Naive thymus-derived CD8-positive, alpha-beta T cell (primary cell): ENCODE measurements around the gene SH2D2A. TPM values are rescaled to one million over a fixed set of nuclear protein-coding genes. Genes with fewer than 3 reads are reported as not detected.

ENCODE experiments used
- ATAC-seq, 2 donors: fragments of 150-1000 bp; cut with Tn5 transposase in 1 of 2; sonication (Bioruptor Pico), chemical (Tn5 transposase) in 1 of 2; 1 replicate in 1 of 2; 2 replicates in 1 of 2; pipeline ENCODE4 v1.10.0; 2021; ENCODE audit warnings: mild to moderate bottlenecking in 2 of 2, moderate library complexity in 2 of 2
- POLR2A ChIA-PET: fragments of 350-600 bp; sonication (Branson Sonifier 250); formaldehyde crosslinking; loops from one replicate; lab custom pipeline; 2021; ENCODE audit warnings: antibody characterized with exemption; lab: Charles Lee
- DNase-seq, 10 donors: peaks; one replicate each; pipeline versions ENCODE4 v3.0.0 to v3.0.0-alpha.2; 2020 to 2022
- H3K27ac Mint-ChIP-seq, 10 donors: one replicate each; pipeline ENCODE4 v1.8.0; 2020 to 2022; ENCODE audit warnings: mild to moderate bottlenecking in 10 of 10, mixed read lengths in 10 of 10, moderate library complexity in 4 of 10, inconsistent platforms in 1 of 10
- H3K27me3 Mint-ChIP-seq, 5 donors: one replicate each; pipeline ENCODE4 v1.8.0; 2021 to 2022; ENCODE audit warnings: mixed read lengths in 5 of 5
- H3K36me3 Mint-ChIP-seq, 3 donors: one replicate each; pipeline ENCODE4 v1.8.0; 2020 to 2022; ENCODE audit warnings: mixed read lengths in 3 of 3, mild to moderate bottlenecking in 2 of 3, inconsistent platforms in 1 of 3
- H3K4me1 Mint-ChIP-seq, 4 donors: one replicate each; pipeline ENCODE4 v1.8.0; 2021 to 2022; ENCODE audit warnings: mixed read lengths in 4 of 4
- H3K4me3 Mint-ChIP-seq, 10 donors: one replicate each; pipeline ENCODE4 v1.8.0; 2020 to 2022; ENCODE audit warnings: mild to moderate bottlenecking in 10 of 10, mixed read lengths in 10 of 10, moderate library complexity in 6 of 10, inconsistent platforms in 1 of 10
- H3K9me3 Mint-ChIP-seq, 9 donors: one replicate each; pipeline ENCODE4 v1.8.0; 2020 to 2022; ENCODE audit warnings: mixed read lengths in 9 of 9, mild to moderate bottlenecking in 3 of 9, inconsistent platforms in 1 of 9, moderate library complexity in 1 of 9
- polyA plus RNA-seq, 3 donors: library from polyadenylated mRNA; unstranded; fragments of 300-500 nt; fragmentation: Illumina TruSeq; gene quantifications; one replicate each; pipeline ENCODE4 v1.2.3, GENCODE V29; 2021
- total RNA-seq, 8 experiments: library from RNA in 2 of 8; stranded (reverse) in 2 of 8; gene quantifications; one replicate each; pipeline ENCODE4 v1.2.3 and lab custom pipeline; 2021 to 2026

Gene SH2D2A
- total and polyA plus RNA-seq, 5 experiments from 2014 or later, result 23.6 to 31.5 (median 24.7) TPM

DNA sequence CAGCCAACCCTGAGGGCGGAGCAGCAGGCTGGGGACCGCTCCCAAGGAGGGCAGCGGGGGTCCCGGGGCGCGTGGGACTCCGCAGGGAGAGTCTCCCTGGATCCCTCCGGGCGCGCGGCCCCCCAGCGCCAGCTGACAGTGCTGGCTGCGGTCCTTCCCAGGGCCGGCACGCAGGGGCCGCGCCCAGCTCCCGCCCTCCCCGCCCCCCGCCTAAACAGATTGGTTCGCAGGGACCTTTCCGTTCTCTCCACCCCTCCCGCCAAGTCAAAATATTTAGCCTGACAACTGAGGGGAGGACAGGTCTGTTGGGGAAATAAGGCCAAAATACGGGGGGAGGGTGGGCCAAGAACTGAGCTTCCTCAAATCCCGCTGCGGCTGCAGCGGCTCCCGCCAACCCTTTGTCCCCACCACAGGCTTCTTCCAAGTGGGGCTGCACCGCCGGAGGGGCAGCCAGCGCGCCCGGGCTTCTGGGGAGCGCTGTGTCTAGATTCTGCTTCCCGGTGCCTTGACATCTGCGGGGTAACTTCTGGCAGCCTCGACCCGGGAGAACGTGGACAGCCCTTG is 42.4 kb upstream of the SH2D2A start, which contains the start of gene INSRR:
Gene INSRR (minus strand): TSS at position 159 of the 564 bp plus-strand sequence. CDS start 496 bp downstream, outside the sequence.
- Mint-ChIP-seq H3K9me3 (no peaks in the 10 kb centered on the region), H3K4me3 (peak within 1 kb of the TSS; percentile 72 to 92 (median 83)), H3K4me1 (peaks cover 11 to 37% (median 28%) of the 10 kb centered on the region in 4 donors), H3K27ac (peak within 1 kb of the TSS in 3 of 10 donors; percentile 5 to 77 (median 15)), H3K27me3 (peaks cover 18 to 58% (median 39%) of the 10 kb centered on the region in 5 donors), H3K36me3 (no peaks in the 10 kb centered on the region)
- peak in 1 of 10 donors; percentile 15 for DNase-seq
- ATAC-seq, result peak in 1 of 2 donors; percentile 3
- POLR2A ChIA-PET, result interaction anchor here (1.9 to 3.0 kb wide), 3 partner anchors 10 to 60 kb away, joined by 12 to 13 read pairs (median 13); no protein-coding TSS in a partner anchor

DNA sequence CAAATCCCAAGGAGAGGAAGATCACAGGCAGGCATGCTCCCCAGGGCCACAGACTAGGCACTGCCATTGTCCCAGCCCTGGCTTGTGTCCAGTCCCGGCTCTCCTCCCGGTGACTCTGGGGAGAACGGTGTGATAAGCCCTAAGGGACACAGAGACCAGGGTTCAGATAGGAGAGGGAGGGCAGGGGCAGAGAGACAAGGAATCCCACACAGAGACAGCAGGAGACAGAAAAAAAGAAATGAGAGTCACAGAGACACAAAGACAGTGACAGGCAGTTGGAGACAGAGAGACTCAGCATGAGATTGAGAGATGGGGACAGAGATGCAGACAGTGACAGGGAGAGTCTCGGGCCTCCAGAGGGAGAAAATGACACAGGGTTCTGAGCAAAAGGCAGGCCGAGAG is 41.9 kb upstream of the SH2D2A start:
- Mint-ChIP-seq H3K27ac (peak overlapping the region in 2 of 10 donors; percentile 5 to 77), H3K4me3 (peak overlapping the region in 7 of 10 donors; percentile 1 to 75 (median 36))

GRCh38 chr1:156857532-156857931 is 40.9 kb upstream of the SH2D2A start:
- POLR2A ChIA-PET, result interaction anchor here (1.1 to 1.4 kb wide), 2 partner anchors 9 to 14 kb away, joined by 3 to 5 read pairs; no protein-coding TSS in a partner anchor
- no peak for ATAC-seq
- no peak overlapping the region for H3K27ac Mint-ChIP-seq
- no peaks in the 10 kb centered on the region for H3K36me3 Mint-ChIP-seq
- H3K4me1 Mint-ChIP-seq, result peaks cover 6 to 27% (median 19%) of the 10 kb centered on the region in 4 donors
- no peak overlapping the region for H3K4me3 Mint-ChIP-seq
- DNase-seq, result no peak
- no peaks in the 10 kb centered on the region for H3K9me3 Mint-ChIP-seq
- H3K27me3 Mint-ChIP-seq, result peaks cover 7 to 43% (median 28%) of the 10 kb centered on the region in 5 donors

More for the DNA sequence above, 41.9 kb upstream of the SH2D2A start:
- POLR2A ChIA-PET, result interaction anchor here (1.4 kb wide), 1 partner anchor 10 kb away, joined by 5 read pairs; no protein-coding TSS in a partner anchor
- DNase-seq, result no peak
- ATAC-seq, result no peak
- Mint-ChIP-seq H3K9me3 (no peaks in the 10 kb centered on the region), H3K27me3 (peaks cover 13 to 53% (median 34%) of the 10 kb centered on the region in 5 donors), H3K36me3 (no peaks in the 10 kb centered on the region), H3K4me1 (peaks cover 11 to 34% (median 25%) of the 10 kb centered on the region in 4 donors)

DNA sequence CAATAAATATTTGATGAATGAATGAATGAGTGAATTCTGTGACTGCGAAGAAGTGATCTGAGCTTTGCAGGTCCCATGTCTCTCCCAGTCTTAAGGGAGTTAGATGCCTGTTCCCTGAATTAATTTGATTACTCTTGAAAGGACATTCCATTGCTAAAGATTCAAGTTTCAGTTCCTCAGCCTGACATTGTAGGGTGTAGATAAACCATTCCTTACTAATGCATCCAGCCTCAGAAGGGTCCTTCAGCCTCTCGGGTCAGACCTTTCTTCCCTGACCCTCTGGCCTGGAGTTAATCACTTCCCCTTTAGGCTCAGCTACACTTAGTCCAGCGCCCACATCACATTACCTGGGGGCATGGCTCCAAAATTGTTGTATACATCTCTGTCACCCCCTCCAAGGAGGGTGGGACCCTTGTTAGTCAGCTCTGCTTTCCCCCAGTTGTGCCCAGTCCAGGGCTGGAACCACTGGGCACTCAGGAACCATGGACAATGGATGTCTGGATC is 39.7 kb upstream of the SH2D2A start:
- Mint-ChIP-seq H3K4me1 (peaks cover 6 to 21% (median 14%) of the 10 kb centered on the region in 4 donors), H3K27ac (no peak overlapping the region), H3K27me3 (peaks cover 2 to 31% (median 16%) of the 10 kb centered on the region in 5 donors), H3K4me3 (no peak overlapping the region), H3K36me3 (no peaks in the 10 kb centered on the region), H3K9me3 (no peaks in the 10 kb centered on the region)
- POLR2A ChIA-PET, result interaction anchor here (1.6 kb wide), 1 partner anchor 9 kb away, joined by 4 read pairs; no protein-coding TSS in a partner anchor
- DNase-seq (no peak), ATAC-seq (no peak)

DNA sequence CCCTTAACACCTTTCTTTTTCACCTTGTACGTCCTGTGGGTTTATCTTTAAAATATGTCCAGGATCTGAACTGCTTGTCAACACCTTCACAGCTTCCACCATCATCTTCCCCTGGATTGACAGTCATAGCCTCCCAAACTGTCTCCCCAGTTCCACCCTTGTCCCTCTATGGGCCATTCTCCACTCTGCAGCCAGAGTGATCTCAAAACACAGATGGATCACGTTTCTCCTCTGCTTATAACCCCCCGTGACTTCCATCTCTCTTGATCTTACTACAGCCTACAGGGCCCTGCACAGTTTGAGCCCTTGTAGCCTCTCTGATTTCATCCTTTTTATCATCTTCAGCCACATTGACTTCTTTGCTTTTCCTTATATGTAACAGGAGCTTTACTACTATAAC is 38.0 kb upstream of the SH2D2A start:
- no peak for DNase-seq
- Mint-ChIP-seq H3K27me3 (peaks cover 0 to 22% (median 10%) of the 10 kb centered on the region in 5 donors), H3K4me3 (no peak overlapping the region), H3K36me3 (no peaks in the 10 kb centered on the region), H3K9me3 (no peaks in the 10 kb centered on the region), H3K27ac (no peak overlapping the region), H3K4me1 (peaks cover 0 to 10% (median 8%) of the 10 kb centered on the region in 4 donors)
- ATAC-seq, result no peak
- POLR2A ChIA-PET, result interaction anchor here (1.6 kb wide), 1 partner anchor 8 kb away, joined by 4 read pairs; no protein-coding TSS in a partner anchor

- Mint-ChIP-seq H3K4me3 (no peak overlapping the region), H3K36me3 (no peaks in the 10 kb centered on the region), H3K27ac (peak overlapping the region in 3 of 10 donors; percentile 56 to 71 (median 67)), H3K27me3 (peaks cover 0 to 22% (median 10%) of the 10 kb centered on the region in 5 donors), H3K9me3 (no peaks in the 10 kb centered on the region), H3K4me1 (peaks cover 4 to 10% (median 9%) of the 10 kb centered on the region in 4 donors)
- POLR2A ChIA-PET, result interaction anchor here (1.6 kb wide), 1 partner anchor 30 kb away, joined by 4 read pairs; no protein-coding TSS in a partner anchor
- DNase-seq (no peak), ATAC-seq (no peak)
These were observed 37.1 kb upstream of the SH2D2A start for GRCh38 chr1:156853761-156854160.

DNA sequence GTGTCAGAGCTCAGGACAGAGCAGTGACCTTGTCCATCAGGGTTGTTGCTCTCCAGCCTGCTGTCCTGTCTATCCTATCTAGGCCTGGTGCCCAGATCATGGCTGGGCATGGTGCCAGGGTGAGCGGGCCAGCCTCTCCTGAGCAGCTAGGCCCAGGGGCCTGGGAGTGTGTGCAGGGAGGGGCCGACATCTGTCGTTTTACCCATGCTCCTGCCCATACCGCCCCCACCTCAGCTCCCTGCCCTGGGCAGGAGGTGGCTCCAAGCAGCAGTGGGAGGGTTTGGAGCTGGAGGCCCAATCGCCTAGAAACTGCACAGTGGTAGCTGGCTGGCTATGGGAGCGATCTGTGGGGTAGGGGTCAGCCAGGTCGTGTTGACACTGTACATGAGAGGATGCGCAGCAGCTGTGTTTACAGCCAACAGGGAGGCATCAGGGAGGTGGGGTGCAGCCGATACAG is 35.8 kb upstream of the SH2D2A start:
- peaks cover 10 to 18% (median 15%) of the 10 kb centered on the region in 4 donors for H3K4me1 Mint-ChIP-seq
- peaks cover 0 to 16% (median 0%) of the 10 kb centered on the region in 5 donors for H3K27me3 Mint-ChIP-seq
- POLR2A ChIA-PET, result interaction anchor here (1.6 kb wide), 1 partner anchor 32 kb away, joined by 4 read pairs; no protein-coding TSS in a partner anchor
- ATAC-seq (no peak), DNase-seq (no peak)
- H3K27ac Mint-ChIP-seq, result no peak overlapping the region
- no peaks in the 10 kb centered on the region for H3K36me3 Mint-ChIP-seq
- no peaks in the 10 kb centered on the region for H3K9me3 Mint-ChIP-seq
- no peak overlapping the region for H3K4me3 Mint-ChIP-seq

- peaks cover 10 to 21% (median 17%) of the 10 kb centered on the region in 4 donors for H3K4me1 Mint-ChIP-seq
- H3K27ac Mint-ChIP-seq, result no peak overlapping the region
- H3K4me3 Mint-ChIP-seq, result no peak overlapping the region
- no peaks in the 10 kb centered on the region for H3K9me3 Mint-ChIP-seq
- H3K36me3 Mint-ChIP-seq, result no peaks in the 10 kb centered on the region
- POLR2A ChIA-PET, result interaction anchor here (1.6 kb wide), 1 partner anchor 32 kb away, joined by 4 read pairs; no protein-coding TSS in a partner anchor
- peaks cover 0 to 20% (median 0%) of the 10 kb centered on the region in 5 donors for H3K27me3 Mint-ChIP-seq
- DNase-seq, result no peak
- no peak for ATAC-seq
These were observed 35.2 kb upstream of the SH2D2A start for GRCh38 chr1:156851779-156852417.

DNA sequence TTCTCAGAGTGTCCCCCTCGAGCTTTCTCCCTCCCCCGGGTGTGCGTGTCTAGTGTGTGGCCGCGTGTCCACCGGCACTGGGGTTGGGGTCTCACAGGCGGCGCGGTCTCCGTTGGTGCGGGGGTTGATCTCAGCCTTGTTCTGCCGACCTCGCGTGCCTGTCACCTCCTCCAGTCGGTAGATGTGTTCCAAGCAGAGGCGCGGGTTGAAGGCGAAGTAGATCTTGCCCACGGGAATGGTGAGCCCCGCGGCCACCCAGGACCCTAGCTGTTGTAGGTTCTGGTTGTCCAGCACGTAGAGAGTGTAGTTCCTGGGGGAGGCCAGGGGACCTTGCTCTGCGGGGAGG is 32.5 kb upstream of the SH2D2A start:
- Mint-ChIP-seq H3K36me3 (no peaks in the 10 kb centered on the region), H3K4me1 (peaks cover 10 to 34% (median 31%) of the 10 kb centered on the region in 4 donors), H3K27ac (peak overlapping the region in 8 of 10 donors; percentile 37 to 93 (median 88)), H3K4me3 (peak overlapping the region in 9 of 10 donors; percentile 50 to 78 (median 70)), H3K27me3 (peaks cover under 1 to 24% (median 5%) of the 10 kb centered on the region in 5 donors), H3K9me3 (no peaks in the 10 kb centered on the region)
- POLR2A ChIA-PET, result interaction anchor here (1.0 to 3.4 kb wide), 4 partner anchors 9 to 108 kb away, joined by 3 to 12 read pairs (median 5); partner anchors contain the start of genes MRPL24 and NTRK1
- DNase-seq (no peak), ATAC-seq (no peak)

DNA sequence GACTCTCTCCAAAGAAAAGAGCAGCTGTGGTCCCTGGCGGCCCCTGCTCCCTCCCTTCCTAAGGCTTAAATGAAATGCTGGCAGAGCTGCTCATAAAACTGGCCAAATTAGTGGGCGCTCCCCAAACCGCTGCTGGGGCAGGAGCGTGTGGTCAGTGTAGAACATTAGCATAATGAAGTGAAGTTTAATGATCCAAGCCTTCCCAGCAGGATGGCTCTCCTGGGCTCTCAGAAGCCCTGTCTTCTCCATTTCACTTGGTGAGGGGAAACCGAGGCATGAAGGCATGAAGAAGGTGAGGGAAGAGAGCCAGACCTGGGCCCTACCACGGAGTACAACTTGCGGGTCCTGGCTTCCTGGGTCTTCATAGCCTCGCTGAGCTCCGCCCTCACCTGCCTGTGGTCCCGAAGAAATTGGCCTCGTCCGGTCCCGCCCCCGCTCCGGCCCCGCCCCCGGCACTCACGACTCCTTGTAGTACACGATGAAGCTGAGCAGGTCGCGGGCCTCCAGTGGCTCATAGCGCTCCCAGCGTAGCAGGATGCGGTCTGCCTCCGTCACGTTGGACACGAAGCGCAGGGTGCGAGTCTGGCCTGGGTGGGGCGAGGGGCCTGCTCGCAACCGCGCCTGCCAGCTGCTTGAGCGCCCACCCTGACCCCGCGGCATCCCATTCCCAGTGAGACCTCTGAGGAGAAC is 32.0 kb upstream of the SH2D2A start:
- H3K4me1 Mint-ChIP-seq, result peaks cover 13 to 37% (median 35%) of the 10 kb centered on the region in 4 donors
- peaks cover 3 to 29% (median 10%) of the 10 kb centered on the region in 5 donors for H3K27me3 Mint-ChIP-seq
- peak overlapping the region in 8 of 10 donors; percentile 59 to 93 (median 88) for H3K27ac Mint-ChIP-seq
- peak; percentile 86 to 89 for ATAC-seq
- H3K36me3 Mint-ChIP-seq, result no peaks in the 10 kb centered on the region
- peak; percentile 48 to 89 (median 68) for DNase-seq
- no peaks in the 10 kb centered on the region for H3K9me3 Mint-ChIP-seq
- H3K4me3 Mint-ChIP-seq, result peak overlapping the region; percentile 50 to 78 (median 69)
- POLR2A ChIA-PET, result interaction anchor here (1.0 to 3.4 kb wide), 4 partner anchors 9 to 108 kb away, joined by 3 to 12 read pairs (median 5); partner anchors contain the start of genes MRPL24 and NTRK1

DNA sequence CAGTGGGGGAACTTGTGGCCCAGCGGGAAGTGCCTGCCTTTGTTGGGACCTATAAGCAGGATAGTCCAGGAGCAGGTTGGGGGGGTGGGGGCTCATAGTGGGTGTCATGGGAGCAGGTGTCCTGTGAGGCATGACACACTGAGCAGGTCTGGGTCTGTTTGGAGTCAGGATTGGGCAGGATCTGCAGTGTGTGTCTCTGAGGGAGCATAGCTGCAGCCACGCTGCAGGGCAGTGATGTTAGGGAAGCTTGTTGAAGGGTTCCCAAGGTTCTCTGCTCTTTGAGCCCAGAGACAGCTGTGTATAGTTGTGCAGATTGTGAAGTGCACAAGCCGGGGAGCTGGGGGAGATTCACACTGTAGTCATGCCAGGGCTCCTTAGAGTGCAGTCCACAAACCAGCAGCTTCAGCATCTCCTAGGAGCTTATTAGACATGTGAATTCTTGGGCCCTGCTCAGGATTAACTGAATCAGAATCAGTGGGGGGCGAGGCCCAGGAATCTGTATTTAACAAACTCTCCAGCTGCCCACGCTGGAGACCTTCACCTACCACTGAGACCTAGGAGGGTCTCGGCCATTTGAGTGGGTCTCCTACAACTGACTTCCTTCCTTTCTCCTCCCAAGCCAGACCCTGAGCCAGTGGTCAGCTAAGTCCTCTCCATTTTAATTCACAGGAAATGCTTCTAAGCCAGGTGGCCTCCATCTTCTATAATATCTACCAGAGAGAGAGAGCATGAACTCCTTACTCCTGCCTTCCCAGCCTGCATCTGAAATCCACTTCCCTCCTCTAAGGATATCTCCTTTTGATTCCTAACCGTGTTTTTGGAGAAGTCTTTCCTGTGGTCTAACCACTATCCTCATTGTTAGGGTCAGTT is 31.2 kb upstream of the SH2D2A start:
- Mint-ChIP-seq H3K27me3 (peaks cover 7 to 32% (median 18%) of the 10 kb centered on the region in 5 donors), H3K9me3 (no peaks in the 10 kb centered on the region), H3K27ac (peak overlapping the region in 7 of 10 donors; percentile 52 to 92 (median 76)), H3K4me1 (peaks cover 13 to 37% (median 35%) of the 10 kb centered on the region in 4 donors), H3K4me3 (peak overlapping the region; percentile 50 to 78 (median 69)), H3K36me3 (no peaks in the 10 kb centered on the region)
- POLR2A ChIA-PET, result interaction anchor here (1.0 to 3.4 kb wide), 5 partner anchors 8 to 107 kb away, joined by 3 to 12 read pairs (median 5); partner anchors contain the start of genes MRPL24 and NTRK1
- no peak for ATAC-seq
- DNase-seq, result no peak
